GM18511 (cell line): ENCODE data around the gene POLR3GL.
"Not testable (repeated sequence)": the region's sequence is repeated elsewhere in the genome, so short reads cannot be mapped to it uniquely, and the experiment has no call there.

Experiments used
- ATAC-seq: cut with Tn5 transposase; IDR thresholded peaks from one replicate; pipeline ENCODE4 v1.9.1; 2021; ENCODE audit warnings: mild to moderate bottlenecking, moderate library complexity; ENCODE audit not compliant: unreplicated experiment

POLR3GL gene

GRCh38 chr1:145964328-145965118 is at the start of gene POLR3GL, which contains the start of gene ANKRD34A:
Gene POLR3GL, plus strand, starts transcription at chr1:145964690. Its CDS starts 10,176 bp downstream, at chr1:145974866.
Gene ANKRD34A, minus strand, starts transcription at chr1:145964575. Its CDS starts 2,816 bp downstream, at chr1:145961759.
- ATAC-seq, result peak; percentile 94

GRCh38 chr1:145916745-145917144 is 47.7 kb upstream of the POLR3GL start:
- no peak for ATAC-seq

GRCh38 chr1:145917595-145917994 is 46.9 kb upstream of the POLR3GL start:
- no peak for ATAC-seq

GRCh38 chr1:145918144-145918991 is 46.1 kb upstream of the POLR3GL start, which contains the start of gene PEX11B:
Gene PEX11B, minus strand, starts transcription at chr1:145918717. Its CDS starts 29 bp downstream, at chr1:145918688.
- peak; percentile 89 for ATAC-seq

GRCh38 chr1:145918992-145919939 is 45.2 kb upstream of the POLR3GL start:
- peak; percentile 90 for ATAC-seq

- not testable (repeated sequence) for ATAC-seq
Measured at GRCh38 chr1:145920297-145920696, 44.2 kb upstream of the POLR3GL start.

- no peak for ATAC-seq
Measured at GRCh38 chr1:145922266-145922665, 42.2 kb upstream of the POLR3GL start.

GRCh38 chr1:145926686-145927062 is 37.8 kb upstream of the POLR3GL start:
- ATAC-seq, result peak; percentile 18

- ATAC-seq, result peak; percentile 96
Measured at GRCh38 chr1:145927063-145927886, 37.2 kb upstream of the POLR3GL start, which contains the start of gene RBM8A. Gene RBM8A, minus strand, starts transcription at chr1:145927484. Its CDS starts 58 bp downstream, at chr1:145927426.

GRCh38 chr1:145927916-145928643 is 36.4 kb upstream of the POLR3GL start:
- no peak for ATAC-seq

- not testable (repeated sequence) for ATAC-seq
Measured at GRCh38 chr1:145932522-145933009, 31.9 kb upstream of the POLR3GL start.

- no peak for ATAC-seq
Measured at GRCh38 chr1:145935708-145936107, 28.8 kb upstream of the POLR3GL start.

- no peak for ATAC-seq
Measured at GRCh38 chr1:145936247-145936646, 28.2 kb upstream of the POLR3GL start.

- ATAC-seq, result no peak
Measured at GRCh38 chr1:145937436-145937835, 27.1 kb upstream of the POLR3GL start.

GRCh38 chr1:145942405-145942804 is 22.1 kb upstream of the POLR3GL start:
- no peak for ATAC-seq

- no peak for ATAC-seq
Measured at GRCh38 chr1:145942871-145943270, 21.6 kb upstream of the POLR3GL start.

GRCh38 chr1:145944532-145944931 is 20.0 kb upstream of the POLR3GL start:
- ATAC-seq, result no peak

GRCh38 chr1:145946477-145946986 is 18.0 kb upstream of the POLR3GL start:
- no peak for ATAC-seq
